Measurements from ENCODE around the gene PTPRF.
"Not testable (repeated sequence)": the region's sequence is repeated elsewhere in the genome, so short reads cannot be mapped to it uniquely, and the experiment has no call there.

The PTPRF gene

DNA sequence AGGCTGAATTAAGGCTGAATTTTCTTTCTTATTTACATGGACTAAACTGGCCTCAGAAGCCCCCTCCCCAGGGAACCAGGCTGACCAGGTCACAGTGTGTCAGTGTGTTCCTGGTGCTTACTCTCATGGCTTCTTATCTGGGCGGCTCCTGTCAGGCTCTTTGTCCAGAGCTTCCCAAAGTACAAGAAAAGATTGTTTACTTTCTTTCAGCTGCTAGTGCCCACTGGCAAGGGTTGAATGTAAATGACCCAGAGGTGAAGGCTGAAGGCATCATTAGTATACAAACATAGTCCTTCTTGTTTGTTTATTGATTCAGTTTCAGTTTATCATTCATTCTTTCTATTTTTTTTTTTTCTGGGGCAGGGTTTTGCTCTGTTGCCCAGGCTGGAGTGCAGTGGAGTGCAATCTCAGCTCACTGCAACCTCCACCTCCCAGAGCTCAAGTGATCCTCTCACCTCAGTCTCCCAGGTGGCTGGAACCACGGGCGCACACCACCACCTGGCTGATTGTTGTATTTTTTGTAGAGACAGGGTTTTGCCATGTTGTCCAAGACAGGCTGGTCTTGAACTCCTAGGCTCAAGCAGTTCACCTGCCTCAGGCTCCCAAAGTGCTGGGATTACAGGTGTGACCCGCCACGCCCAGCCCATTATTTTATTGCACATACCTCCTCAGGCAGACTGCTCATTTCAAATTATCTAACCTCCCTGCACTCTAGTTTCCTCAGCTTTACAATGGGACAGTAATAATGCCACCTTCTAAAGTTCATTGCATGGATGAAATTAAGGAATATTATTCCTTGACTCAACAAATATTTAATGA is 109.5 kb downstream of the PTPRF start:
- DNase-seq, result no peak

DNA sequence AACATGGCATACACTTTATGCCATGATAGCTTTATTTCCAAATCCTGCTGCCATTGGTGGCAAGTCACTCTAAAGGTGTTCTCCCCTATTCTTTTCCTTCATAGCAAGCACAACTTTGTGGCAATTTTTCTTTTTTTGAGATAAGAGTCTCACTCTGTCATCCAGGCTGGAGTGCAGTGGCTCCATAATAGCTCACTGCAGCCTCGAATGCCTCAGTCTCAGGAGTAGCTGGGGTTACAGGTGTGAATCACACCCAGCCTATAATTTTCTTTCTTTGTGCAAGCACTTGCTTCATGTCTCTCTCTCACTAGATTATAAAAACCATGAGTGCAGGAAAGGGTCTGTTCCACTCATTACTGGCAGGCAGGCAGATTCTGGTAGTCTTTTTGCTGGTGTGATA is 113.9 kb downstream of the PTPRF start:
- DNase-seq, result no peak

DNA sequence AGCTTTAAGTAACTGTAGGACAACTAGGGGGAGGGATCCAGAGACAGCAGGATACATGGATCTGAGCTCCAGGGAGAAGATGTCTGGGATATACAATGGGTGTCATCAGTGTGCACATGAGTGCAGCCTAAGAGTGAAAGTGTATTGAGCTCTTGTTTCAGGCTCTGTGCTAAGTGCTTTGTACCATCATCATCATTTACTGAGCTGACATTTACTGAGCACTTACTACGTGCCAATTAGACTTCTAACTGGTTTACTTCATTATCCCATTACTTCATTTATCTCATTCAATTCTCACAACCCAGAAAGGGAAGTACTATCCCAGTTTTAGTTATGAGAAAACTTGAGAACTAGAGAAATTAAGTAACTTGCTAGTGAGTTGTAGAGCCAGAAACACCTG is 114.8 kb downstream of the PTPRF start:
- DNase-seq, result no peak

DNA sequence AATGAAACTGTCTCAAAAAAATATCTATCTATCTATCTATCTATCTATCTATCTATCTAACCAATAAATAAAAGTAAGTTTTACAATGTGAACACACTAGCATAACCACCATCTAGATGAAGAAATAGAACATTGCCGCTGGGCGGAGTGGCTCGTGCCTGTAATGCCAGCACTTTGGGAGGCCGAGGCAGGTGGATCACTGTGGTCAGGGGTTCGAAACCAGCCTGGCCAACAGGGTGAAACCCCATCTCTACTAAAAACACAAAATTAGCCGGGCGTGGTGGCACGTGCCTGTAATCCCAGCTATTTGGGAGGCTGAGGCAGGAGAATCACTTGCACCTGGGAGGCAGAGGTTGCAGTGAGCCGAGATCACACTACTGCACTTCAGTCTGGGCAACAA is 116.6 kb downstream of the PTPRF start:
- DNase-seq, result not testable (repeated sequence)

DNA sequence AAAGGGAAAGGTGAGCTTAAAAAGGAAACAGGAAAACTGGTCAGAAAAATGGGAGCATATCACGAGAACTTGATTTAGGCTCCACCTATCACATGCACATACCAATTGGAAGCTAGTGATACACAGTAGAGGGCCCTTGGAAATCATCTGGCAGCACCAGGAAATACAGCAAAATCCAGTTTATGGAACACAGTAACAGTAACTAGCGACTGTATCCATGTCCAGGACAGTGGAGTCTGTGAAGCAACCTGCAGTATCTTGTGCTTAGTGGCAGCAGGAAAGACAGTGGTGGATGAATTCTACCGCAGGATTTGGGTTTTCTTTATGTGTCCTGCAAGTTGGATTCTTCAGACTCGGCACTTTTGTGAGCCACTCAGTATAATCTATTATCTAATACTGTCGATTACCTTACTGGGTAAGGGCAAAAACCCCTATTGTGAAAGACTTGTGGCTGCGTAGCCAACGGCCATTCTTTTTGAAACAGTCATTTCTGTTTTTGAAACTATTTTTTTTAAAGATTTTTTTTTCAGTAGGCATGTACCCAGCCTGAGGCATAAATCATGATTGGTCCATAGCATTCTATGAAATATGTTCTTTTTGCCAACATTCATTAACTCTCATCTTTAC is 117.7 kb downstream of the PTPRF start:
- no peak for DNase-seq

DNA sequence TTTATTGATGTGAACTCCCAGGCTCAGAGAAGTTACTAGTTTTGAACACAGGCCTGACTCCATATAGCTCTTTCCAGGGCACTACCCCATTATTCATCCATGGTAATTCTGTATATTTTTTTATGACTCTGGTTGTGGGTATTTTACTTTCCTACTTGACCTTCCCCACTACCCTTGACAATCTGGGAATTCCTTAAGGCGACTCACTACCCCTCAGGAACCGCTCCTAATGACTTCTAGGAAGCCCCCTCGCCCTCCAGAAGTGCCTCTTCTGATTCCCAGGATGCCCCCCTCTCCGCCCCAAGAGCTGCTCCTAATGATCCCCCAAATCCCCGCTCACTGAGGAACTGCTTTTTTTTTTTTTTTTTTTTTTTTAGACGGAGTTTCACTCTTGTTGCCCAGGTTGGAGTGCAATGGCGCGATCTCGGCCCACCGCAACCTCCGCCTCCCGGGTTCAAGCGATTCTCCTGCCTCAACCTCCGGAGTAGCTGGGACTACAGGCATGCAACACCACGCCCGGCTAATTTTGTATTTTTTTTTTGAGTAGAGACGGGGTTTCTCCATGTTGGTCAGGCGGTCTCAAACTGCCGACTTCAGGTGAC is 118.3 kb downstream of the PTPRF start:
- no peak for DNase-seq

DNA sequence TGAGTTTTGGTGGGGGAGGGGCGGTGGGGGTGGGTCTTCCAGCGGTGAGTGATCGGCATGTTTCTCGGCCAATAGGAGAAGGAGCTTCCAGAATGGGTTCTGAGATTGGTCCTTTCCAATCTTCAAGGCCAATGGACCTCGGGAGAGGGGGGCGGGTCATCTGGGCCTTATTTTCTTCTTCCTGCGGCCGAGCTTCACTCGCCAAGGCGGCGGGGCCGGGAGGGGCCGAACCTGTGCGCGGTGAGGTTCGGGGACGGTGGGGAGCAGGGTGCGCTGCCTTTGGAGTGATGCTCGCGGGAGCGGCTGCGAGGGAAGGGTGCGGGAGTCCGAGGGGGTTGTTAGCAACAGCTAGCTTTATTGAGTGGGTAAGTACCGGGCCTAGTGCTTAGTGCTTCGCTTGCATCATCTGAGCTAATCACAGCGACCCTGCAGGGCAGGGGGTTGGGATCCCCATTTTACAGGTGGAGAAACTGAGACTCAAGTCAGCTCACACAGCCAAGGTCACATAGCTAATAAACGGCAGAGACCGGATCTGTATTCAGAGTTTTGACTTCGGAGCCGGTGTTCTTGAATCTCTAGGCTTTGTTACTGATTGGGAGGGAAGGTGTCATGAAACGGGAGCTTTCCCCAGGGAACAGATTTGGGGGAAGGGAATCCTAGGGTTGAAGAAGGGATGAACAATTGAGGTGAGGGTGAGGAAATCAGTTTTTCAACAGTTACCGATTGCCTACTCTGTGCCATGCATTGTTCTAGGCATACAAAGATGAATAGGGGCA is 119.8 kb downstream of the PTPRF start:
- peak; percentile 80 for DNase-seq

DNA sequence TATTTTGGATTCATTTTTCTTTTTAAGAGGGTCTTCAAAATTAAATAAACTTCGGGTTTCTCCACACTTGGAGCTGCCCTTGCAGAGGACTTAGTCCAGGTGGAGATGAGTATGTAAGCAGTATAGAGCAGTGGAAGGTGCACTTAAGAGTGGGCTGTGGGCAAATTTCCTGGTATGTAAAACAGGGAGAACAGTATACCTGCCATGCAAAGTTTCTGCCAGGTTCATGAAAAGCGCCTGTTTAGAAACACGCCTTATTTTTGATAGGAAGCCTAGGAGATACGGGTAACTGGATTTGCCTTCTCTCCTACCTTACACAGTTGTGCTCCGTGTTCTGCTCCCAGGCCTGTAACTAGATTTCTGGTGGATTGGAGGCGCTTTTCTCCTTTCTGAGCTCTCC is 120.5 kb downstream of the PTPRF start:
- DNase-seq, result no peak

DNA sequence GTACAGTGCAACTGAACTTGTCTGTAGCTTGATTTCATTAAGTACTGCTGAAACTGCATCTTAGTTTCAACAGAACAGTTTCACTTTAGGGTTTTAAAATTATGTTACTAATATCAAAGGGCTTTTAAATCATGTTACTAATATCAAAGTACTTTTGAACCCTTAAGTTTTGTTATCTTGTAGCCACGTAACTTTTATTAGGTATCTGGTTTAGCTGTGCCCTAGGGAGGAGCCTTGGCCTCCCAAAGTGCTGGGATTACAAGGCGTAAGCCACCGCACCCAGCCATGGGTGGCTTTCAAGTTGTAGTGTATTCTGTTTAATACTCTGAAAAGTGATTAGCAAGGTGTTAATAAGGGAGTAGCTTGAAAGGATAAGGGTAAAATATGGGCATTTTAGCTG is 121.2 kb downstream of the PTPRF start:
- no peak for DNase-seq

DNA sequence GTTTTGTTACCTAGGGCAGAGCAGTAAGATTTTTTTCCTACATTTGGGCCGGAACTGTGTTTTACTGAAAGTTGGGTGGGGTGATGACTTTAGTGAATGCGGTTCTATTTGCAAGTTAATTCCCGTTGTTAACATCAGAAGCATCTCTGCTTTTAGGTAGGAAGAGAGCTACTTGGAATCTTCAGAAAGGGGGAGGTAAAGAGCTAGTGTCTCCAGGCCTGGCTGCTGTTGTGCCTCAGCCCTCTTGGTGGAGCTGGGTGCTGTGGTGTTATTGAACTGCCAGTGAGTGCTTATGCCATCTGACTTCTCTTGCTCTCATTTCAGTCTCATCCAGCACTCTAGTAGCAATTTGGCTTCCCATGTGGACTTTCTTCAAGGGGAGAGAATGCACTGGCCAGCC is 122.7 kb downstream of the PTPRF start:
- no peak for DNase-seq

DNA sequence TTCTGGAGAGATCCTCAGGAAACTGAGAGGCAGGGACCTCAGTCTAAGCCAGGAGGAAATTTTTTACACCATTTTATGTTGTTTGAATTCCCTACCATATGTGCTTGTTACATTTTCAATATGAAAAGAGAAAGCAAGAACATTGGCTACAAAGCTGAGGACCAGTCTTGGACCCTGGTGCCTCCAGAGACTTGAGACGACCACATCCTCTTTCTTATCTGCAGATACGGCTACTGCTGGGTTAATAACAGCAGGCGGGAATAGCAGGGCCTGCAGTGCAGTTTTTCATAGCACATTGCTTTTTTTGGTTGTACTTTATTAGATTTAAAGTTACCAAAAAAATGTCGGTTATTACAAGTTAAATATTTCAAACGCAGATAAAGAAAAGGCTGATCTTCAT is 123.2 kb downstream of the PTPRF start:
- no peak for DNase-seq

DNA sequence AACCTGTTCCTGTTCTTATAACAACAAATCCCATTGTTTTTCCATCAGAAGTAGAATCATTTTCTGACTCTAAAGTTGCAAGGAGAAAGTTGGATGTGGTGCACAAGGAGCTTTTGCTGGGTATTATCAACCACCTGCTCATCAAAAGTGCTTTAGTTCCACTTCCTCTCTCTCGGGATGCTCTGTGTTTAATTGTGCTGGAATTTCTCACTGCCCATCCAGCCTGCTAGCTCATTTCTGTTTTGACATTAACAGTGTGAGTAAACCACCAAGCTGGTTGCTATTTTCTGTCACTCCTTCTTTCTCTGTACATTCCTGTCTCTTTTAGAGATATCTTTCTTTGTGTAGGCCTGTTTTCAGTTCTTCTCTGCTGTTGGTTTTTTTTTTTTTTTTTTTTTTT is 125.3 kb downstream of the PTPRF start:
- DNase-seq, result no peak

DNA sequence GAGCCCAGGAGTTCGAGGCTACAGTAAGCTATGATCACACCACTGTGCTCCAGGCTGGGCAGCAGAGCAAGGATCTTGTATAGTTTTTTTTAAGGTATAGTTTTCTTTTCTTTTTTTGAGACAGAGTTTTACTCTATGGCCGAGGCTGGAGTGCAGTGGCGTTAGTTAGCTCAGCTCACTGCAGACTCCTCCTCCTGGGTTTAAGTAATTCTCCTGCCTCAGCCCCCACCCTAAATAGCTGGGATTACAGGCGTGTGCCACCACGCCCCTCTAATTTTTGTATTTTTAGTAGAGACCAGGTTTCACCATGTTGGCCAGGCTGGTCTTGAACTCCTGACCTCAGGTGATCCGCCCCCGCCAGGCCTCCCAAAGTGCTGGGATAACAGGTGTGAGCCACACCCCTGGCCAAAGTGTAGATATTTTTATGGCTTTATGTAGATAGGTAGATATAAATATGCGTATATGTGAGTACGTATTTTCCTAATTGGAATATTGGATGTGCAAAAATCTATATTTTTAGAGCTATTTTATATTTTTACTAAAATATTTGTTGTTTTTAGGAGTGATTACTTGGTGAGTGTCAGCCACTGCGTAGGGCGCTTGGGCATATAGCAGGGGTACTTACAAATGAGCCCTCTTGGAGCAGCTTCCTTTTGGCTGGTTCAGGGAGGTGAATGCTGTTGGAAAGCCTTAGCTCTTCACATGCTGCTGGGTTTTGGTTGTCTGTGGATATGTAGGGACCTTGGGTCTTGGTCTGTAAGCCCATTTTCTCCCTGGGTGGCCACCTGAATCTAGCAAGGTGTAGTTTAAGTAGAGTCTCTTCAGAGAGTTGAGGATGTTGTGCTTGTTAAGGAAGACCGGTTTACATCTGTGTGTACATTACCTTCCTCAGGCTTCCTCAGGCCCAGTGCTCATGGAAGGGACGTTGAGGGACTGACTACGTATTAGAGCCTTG is 128.8 kb downstream of the PTPRF start:
- DNase-seq, result no peak

DNA sequence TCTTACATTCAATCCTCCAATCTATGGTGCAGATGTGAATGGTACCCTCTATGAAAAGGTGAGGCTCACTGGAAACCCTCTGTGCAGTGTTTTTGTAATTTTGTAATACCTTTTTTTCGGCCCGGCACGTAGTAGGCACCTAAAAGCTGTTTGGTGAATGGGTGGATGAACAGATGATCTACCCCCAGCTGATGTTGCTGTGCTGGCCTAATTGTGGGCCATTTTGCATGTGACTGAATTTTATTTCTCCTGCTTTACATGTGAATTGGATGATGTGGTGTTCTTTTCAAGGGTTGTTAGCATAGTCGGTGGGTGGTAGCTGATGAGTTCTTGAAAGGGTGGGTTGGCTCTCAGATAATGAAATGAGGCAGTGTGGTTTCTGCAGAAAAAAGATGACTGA is 129.7 kb downstream of the PTPRF start:
- no peak for DNase-seq

DNA sequence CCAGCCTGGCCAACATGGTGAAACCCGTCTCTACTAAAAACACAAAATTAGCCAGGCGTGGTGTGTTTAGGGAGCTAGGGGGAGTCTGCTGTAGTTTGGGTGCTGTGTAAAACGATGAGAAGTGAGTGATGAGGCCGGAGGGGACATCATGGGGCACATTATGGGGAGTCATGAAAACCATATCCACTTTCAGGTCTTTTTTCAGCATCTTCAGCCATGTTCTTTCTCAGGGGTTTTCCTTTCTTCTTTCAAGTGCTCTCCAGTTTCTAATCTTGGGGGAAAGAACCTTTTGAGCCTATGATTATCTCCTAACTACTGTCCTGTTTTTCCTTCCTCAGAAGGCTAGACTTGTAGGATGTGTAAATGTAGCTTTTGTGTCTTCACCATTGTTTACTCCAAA is 133.7 kb downstream of the PTPRF start:
- no peak for DNase-seq

DNA sequence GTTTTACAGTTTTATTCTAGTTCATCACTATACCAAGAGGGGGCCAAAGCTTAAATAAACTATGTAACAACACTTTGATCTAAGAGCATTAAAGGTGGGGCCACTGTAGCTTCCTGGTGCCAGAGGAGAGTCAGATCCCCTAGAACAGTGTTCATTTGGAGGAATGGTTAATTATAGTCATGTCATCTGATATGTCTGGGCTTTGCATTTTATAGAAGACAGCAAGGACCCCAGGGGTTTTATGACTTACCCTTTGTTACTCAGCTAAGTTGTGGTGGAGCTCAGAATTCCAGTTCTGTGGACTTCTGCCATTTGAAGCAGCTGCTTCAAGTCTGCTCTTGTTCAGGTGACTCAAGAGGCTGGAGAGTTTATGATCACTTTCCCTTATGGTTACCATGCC is 135.9 kb downstream of the PTPRF start:
- no peak for DNase-seq

DNA sequence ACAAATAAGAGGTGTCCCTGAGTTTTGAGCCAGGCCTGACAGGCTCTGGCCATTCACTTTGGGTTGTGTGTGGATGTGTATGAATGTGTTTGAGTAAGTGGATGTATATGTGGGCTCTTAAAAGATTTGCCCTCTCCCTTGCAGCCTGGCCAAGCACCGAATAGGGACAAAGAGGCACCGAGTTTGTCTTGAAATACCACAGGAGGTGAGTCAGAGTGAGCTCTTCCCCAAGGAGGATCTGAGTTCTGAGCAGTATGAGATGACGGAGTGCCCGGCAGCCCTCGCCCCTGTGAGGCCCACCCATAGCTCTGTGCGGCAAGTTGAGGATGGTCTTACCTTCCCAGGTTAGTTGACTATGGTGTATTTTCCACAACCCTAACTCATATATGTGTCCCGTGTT is 138.3 kb downstream of the PTPRF start:
- no peak for DNase-seq

DNA sequence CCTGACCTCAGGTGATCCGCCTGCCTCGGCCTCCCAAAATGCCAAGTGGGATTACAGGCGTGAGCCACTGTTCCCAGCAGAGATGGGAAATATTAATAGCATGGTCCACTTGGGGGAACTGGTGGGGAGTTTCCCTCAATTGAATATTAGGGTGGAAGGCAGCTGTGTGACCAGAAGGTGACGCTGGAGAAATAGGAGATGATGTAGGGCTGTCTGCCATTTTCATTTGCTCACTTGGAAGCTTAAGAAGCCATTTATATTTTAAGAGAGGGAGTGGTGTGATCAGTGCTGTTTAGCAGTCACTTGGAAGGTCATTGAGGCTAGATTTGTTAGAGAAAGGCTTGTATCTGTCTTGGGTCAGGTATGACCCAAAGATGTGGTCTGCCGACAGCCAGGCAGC is 139.2 kb downstream of the PTPRF start:
- DNase-seq, result no peak

DNA sequence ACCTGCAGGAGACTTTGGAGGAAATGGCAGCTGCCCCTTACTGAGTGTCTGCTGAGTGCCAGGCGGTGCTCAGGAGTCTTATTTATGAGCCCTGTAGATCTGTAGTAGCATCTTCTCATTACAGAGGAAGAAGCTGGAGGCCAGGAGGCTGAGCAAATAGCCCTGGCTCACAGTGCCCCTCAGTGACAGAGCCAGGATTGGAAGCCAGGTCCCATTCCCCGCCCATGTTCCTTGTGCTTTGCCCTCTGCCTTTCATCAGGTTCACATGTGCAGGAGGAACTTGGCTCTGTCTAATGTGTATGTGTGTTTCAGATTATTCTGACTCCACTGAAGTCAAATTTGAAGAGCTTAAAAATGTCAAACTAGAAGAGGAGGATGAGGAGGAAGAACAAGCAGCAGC is 140.5 kb downstream of the PTPRF start:
- no peak for DNase-seq

DNA sequence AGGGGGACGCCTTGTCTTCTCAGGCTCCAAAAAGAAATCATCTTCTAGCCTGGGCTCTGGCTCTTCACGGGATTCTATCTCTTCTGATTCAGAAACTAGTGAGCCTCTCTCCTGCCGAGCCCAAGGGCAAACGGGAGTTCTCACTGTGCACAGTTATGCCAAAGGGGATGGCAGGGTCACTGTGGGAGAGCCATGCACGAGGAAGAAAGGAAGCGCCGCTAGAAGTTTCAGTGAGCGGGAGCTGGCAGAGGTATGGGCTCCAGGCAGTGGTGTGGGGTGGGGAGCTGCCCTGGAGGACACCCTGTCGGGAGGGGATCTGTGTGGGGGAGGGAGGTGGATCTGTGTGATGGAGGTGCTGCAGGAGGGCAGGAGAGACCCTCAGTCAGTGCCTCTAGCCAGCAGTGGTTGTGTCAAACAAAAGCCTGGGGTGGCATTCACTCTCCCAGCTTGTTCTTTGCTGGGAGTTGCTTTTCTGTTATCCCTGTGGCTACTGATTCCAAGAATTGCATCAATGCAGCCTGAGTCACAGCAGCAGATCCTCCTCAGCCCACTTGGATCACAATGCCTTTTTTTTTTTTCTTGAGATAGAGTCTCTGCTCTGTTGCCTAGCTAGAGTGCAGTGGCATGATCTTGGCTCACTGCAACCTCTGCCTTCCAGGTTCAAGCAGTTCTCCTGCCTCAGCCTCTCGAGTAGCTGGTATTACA is 141.1 kb downstream of the PTPRF start:
- DNase-seq, result no peak

DNA sequence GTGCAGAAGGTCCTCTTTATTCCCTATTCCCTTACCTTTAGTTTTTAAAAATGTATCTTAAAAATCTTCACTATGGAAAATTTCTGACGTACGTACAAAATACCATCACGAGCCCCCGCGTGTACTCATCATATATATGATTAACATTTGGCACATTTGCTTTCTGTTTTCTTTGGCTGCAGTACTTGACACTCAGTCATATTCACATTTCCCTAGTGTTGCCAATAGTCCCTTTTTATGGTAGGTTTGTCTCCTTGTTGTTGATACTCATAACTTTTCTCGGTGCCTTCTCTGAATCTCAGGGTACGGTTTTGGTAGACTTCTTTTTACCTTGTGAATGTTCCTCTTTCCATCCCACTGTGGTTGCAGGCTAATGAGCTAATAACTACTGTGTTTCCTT is 142.6 kb downstream of the PTPRF start:
- DNase-seq, result no peak

Data from activated T-cell treated with anti-CD3 and anti-CD28 coated beads for 4 hours (primary cell).